HG02678 (cell line): ENCODE data around the gene SACM1L.
"Not testable (repeated sequence)": the region's sequence is repeated elsewhere in the genome, so short reads cannot be mapped to it uniquely, and the experiment has no call there.

Source experiments
- ATAC-seq: cut with Tn5 transposase; IDR thresholded peaks from one replicate; pipeline ENCODE4 v1.9.1; 2021; ENCODE audit warnings: mild to moderate bottlenecking, moderate library complexity; ENCODE audit not compliant: unreplicated experiment

SACM1L gene

DNA sequence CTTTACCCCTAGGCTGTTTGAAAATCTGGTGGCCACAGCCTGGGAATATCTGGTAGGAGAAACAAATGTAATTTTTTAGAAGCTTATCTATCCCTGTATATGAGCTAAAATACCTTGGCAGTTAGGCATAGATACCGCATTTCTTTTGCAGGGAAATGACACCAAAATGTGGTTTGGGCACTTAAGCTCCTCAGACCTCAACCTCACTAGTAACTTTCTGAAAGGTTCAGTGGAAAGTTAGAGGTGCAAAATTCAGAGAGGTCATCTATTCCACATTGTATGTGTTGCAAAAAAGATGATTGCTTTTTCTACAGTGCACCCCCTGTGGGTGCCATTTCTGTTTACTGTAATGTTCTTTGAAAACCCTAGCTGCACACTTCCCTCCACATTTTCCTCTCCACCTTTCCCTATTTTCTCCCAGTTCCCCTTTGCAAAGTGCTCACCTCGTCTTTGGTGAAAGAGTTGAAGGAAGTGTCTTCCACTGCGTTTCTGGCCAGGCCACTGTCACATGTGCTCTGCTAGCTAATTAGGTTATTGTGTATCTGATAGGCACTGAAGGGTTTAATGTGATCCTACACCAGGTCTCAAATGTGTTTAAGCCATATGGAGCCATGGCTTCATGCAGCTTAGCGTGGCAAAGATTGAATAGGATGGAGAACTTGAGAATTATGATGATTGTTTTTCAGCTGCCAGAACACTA, 1.3 kb downstream of the SACM1L start:
- no peak for ATAC-seq

- no peak for ATAC-seq
Measured at GRCh38 chr3:45691842-45692241, 2.6 kb downstream of the SACM1L start.

GRCh38 chr3:45692866-45693265, 3.7 kb downstream of the SACM1L start:
- no peak for ATAC-seq

DNA sequence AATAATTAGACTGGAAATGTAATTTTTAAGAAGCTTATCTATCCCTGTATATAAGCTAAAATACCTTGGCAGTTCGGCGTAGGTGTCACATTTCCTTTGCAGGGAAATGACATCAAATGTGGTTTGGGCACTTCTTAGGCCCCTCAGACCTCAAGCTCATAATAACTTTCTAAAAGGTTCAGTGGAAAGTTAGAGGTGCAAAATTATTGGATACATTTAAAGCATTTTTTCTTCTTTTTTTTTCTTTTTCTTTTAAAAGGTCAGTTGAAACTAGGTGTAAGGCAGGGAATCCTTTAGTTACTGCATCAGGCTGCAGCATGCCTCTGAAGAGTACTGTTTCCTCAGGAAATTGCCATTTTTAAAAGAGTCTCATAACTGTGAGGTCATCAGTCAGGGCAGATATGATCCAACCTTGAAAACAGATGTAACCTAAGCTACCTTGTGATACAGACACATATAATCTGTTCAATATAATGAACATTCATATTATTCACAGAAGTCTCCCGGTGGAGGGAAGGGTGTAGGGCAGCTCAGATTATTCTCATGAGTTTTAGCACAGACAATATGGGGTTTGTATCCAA, 4.8 kb downstream of the SACM1L start:
- no peak for ATAC-seq

DNA sequence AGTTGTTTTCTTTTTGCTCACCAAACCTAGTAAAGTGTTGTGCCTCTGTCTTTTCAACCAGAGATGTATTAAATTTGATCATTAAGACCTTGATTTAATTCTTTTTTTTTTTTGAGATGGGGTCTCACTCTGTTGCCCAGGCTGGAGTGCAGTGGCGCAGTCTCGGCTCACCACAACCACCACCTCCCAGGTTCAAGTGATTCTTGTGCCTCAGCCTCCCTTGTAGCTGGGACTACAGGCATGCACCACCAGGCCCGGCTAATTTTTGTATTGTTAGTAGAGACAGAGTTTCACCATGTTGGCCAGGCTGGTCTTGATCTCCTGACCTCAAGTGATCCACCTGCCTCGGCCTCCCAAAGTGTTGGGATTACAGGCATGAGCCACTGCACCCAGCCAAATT, 6.0 kb downstream of the SACM1L start:
- ATAC-seq = not testable (repeated sequence)

DNA sequence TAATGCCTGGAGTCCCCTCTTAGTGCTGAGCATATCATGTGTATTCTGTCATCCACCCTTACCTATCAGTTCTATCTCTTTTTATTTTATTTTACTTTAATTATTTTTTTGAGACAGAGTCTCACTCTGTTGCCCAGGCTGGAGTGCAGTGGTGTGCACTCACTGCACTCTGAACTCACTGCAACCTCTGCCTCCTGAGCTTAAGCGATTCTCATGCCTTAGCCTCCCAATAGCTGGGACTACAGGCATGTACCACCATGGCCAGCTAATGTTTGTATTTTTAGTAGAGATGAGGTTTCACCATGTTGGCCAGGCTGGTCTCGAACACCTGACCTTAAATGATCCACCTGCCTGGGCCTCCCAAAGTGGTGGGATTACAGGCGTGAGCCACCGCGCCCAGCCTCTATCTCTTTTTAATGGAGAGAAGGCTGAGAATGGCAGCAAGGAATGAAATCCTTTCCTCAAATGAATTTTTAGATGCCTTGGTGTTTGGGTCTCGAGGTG, 11.4 kb downstream of the SACM1L start:
- ATAC-seq = no peak

DNA sequence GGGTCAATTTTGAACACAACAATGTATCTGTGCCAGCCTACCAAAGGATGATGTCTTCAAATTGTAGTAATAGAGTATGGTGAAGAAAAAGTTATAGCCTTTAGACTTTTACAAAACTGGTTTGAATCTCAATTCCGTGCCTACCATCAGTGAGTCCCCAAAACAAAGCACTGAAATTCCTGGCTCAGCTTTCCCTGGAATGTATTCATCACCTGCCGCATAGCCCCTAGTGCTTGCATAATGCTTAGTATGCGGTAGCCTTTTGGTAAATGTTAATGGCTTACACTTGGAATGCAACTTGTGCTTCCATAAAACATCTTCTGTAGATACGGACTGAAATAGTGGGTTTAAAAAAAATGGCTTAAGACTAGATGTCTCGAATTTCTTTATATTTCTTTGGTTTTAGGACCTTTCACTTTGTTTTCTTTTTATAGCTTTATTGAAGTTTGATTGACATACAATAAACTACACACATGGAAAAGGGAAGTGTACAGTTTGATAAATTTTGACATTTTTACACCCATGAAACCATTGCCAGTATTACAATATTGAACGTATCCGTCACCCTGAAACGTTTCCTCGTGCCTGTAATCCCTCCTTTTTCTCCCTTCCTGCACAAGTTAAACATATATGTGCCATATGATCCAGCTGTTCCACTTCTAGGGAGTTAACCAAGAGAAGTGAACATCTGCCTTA, 12.1 kb downstream of the SACM1L start:
- ATAC-seq = no peak

- no peak for ATAC-seq
Measured at GRCh38 chr3:45704301-45704943, 15.2 kb downstream of the SACM1L start.

DNA sequence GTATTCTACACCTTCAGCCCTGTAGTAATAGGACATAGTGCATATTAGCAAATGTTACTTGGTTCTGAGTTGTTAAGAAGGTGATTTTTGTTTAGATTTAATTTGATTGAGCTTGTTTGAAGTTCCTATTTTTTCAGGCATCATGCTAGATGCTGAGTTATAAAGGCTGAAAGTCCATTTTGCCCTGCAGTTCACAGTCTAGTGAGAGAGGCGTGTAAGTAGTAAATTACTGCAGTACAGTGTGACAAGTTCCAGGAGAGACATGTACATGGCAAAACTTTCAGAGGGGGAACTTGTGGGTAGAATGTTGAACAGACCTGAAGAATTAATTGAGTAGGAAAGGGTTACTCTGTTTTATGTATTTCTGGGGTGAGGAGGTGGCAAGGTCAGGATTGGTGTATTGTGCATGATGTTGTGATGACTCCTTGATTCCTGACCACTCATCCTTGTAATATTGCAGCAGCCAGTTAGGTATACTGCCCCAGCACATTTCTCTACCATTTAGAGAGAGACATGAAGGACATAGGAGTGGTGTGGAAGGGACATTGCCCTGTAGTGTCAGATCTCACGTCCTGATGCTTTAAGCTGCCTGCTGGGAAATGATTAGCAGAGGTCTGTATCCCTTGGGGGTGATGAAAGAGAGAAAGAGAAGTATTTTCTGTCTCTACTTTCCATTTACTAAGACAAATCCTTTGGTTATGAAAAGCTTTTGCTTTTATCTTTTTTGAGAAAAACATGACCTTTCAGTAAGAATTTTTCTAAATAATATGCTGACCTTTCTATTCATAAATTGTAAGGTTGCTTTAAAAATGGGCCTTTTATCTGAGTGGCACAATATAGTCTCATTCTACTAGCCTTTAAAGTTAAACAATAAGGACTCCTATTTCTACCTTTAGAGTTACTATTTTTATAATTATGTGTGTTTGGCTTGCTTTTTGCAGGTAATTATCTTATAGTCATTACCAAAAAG, 16.9 kb downstream of the SACM1L start:
- ATAC-seq = no peak

- no peak for ATAC-seq
Measured at GRCh38 chr3:45711931-45712330, 22.7 kb downstream of the SACM1L start.

DNA sequence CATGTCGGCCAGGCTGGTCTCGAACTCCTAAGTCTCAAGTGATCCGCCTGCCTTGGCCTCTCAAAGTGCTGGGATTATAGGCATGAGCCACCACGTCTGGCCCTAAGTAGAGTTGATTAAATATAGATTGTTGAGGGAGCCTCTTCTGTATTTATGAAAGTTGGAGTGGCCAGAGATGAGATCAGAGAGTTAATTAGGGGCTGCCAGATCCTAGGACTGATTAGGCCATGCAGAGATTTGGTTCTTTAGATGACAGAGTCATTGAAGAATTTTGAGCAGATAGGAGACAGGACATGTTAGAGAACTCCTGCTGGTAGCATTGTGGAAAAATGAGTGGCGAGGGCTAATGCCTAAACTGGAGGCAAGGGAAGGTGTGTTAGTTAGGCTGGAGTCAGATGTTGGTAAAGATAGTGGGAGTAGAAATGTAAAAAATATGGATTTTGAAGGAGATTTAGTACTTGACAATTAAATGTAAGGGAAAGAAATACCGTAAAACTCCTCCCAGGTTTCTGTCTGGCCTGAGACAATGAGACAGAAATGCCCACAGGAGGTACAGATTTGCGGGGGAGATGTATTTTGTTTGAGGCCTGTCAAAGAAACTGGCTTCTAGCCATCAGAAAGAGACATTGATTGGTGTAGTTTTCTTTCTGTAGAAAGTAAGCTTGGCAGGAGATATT, 23.4 kb downstream of the SACM1L start:
- no peak for ATAC-seq

DNA sequence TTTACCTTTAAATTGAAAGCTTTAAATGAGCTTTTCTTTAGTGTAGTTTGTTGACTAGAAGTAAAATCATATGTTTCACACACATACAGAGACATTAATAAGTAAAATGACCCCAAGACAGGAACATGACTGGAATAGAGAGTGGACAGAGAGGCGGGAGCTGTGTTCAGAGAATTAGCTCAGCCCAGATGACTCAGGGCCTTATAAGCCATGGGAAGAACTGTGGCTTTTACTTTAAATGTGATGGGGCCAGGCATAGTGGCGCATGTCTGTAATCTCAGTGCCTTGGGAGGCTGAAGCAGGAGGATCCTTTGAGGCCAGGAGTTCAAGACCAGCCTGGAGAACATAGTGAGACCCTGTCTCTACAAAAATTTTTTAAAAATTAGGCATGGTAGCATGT, 26.7 kb downstream of the SACM1L start:
- no peak for ATAC-seq

GRCh38 chr3:45716790-45717336, 27.7 kb downstream of the SACM1L start:
- ATAC-seq = no peak

GRCh38 chr3:45719655-45720487, 30.7 kb downstream of the SACM1L start:
- no peak for ATAC-seq

GRCh38 chr3:45724911-45725310, 35.7 kb downstream of the SACM1L start:
- no peak for ATAC-seq

DNA sequence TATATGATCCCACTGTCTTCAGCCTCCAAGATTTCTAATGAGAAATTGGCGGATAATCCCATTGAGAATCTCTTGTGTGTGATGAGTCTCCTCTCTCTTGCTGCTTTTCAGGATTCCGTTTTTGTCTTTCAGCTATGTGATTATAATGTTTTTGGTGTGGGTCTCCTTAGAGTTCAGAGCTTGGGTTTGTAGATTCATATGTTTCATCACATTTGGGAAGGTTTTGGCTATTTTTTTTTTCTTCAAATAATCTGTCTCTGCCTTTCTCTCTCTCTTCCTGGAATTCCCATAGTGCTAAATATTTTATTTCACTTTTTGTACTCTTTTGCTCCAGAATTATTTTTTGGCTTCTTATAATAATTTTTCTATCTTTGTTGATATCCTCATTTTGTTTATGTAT, 40.4 kb downstream of the SACM1L start:
- no peak for ATAC-seq

GRCh38 chr3:45730409-45731154, 41.4 kb downstream of the SACM1L start:
- ATAC-seq = no peak

DNA sequence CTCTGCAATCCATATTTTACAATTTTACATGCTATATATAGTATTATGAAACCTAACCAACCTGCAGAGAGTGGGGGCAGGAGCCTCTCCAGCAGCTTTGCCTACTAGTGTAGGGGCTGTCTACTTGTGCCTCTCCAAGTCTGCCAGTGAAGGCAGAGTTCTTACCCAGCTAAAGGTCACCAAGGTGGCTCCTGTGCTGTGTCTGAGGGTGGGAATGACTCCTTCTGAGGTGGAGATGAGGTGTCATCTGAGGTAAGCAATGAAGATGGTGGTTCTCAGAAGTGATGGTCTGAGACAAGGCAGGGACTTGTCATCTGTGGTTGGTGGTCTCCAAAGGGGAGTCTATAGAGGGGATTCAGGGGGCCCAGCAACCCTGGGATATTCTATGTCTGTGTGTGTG, 47.5 kb downstream of the SACM1L start:
- no peak for ATAC-seq
